Stomach (tissue), 4 donors: ENCODE measurements around the gene LEKR1.

Experiments used
- CTCF ChIP-seq, 7 experiments: fragments of 450-650 bp in 4 of 7; fragments of 200-600 bp in 3 of 7; sonication (generic) in 3 of 7; IDR thresholded peaks; one replicate each; pipeline ENCODE4 v1.5.1; 2016 to 2019; ENCODE audit warnings: antibody characterized with exemption in 7 of 7, control low read depth in 2 of 7, mild to moderate bottlenecking in 1 of 7
- POLR2A ChIP-seq, 4 donors: fragments of 450-650 bp; IDR thresholded peaks; one replicate each; pipeline ENCODE4 v1.6.1; 2016; ENCODE audit warnings: antibody characterized with exemption in 4 of 4, control low read depth in 2 of 4, mild to moderate bottlenecking in 1 of 4, moderate library complexity in 1 of 4
- POLR2AphosphoS5 ChIP-seq, 3 donors: sonication (generic); formaldehyde crosslinking; IDR thresholded peaks; one replicate each; pipeline ENCODE4 v1.6.1; 2016; ENCODE audit warnings: antibody characterized with exemption in 3 of 3

- TF ChIP-seq CTCF (IDR thresholded peaks at IDR 0.05) (no peak), POLR2AphosphoS5 (IDR thresholded peaks at IDR 0.05) (no peak), POLR2A (IDR thresholded peaks at IDR 0.05) (no peak)
These were observed 199.9 kb downstream of the LEKR1 start for GRCh38 chr3:157026091-157026490.
